H1 (cell line): Measurements from ENCODE around the gene ACCSL. TPM values are rescaled to one million over a fixed set of nuclear protein-coding genes. Genes with fewer than 3 reads are reported as not detected.

ENCODE experiments used
- CTCF ChIA-PET: fragments of 300-600 bp; sonication (Branson Sonifier 250); formaldehyde crosslinking; loops from one replicate; lab custom pipeline; 2021; ENCODE audit not compliant: partially characterized antibody; lab: Charles Lee
- POLR2A ChIA-PET: fragments of 300-600 bp; sonication (Branson Sonifier 250); formaldehyde crosslinking; loops from one replicate; lab custom pipeline; 2021; ENCODE audit warnings: inconsistent platforms; ENCODE audit not compliant: partially characterized antibody; lab: Charles Lee
- DNase-seq, 2 experiments: peaks; one replicate each; pipeline versions ENCODE4 v3.0.0 to v3.0.0-alpha.2; 2010 to 2022; ENCODE audit warnings: low spot score in 2 of 2, low read depth in 1 of 2, mixed read lengths in 1 of 2
- FAIRE-seq: peaks from 2 replicates; lab custom pipeline; 2011; peaks lifted over from hg19 to GRCh38; lab: Jason Lieb, UNC
- H2AFZ ChIP-seq: 2 replicates; pipeline ENCODE4 v1.8.1; 2012; ENCODE audit warnings: low read length, inconsistent platforms
- H2AK5ac ChIP-seq: 2 replicates; pipeline ENCODE4 v1.6.1; 2013; ENCODE audit warnings: low read depth, low read length
- H2BK120ac ChIP-seq: replicated peaks from 2 replicates; pipeline ENCODE3; 2013; ENCODE audit warnings: low read depth, low read length, inconsistent platforms
- H2BK12ac ChIP-seq: 2 replicates; pipeline ENCODE4 v1.6.1; 2013; ENCODE audit warnings: low read depth, low read length
- H2BK15ac ChIP-seq: 2 replicates; pipeline ENCODE4 v1.6.1; 2013; ENCODE audit warnings: low read length
- H2BK20ac ChIP-seq: 2 replicates; pipeline ENCODE4 v1.6.1; 2013; ENCODE audit warnings: low read length
- H2BK5ac ChIP-seq: 2 replicates; pipeline ENCODE4 v1.6.1; 2013; ENCODE audit warnings: low read depth, low read length
- H3K14ac ChIP-seq: 2 replicates; pipeline ENCODE4 v1.6.1; 2013; ENCODE audit warnings: inconsistent platforms; ENCODE audit not compliant: insufficient read length
- H3K18ac ChIP-seq: 2 replicates; pipeline ENCODE4 v1.6.1; 2013; ENCODE audit warnings: low read length; ENCODE audit errors: extremely low read depth
- H3K23ac ChIP-seq: 2 replicates; pipeline ENCODE4 v1.6.1; 2013; ENCODE audit warnings: inconsistent platforms; ENCODE audit not compliant: insufficient read length
- H3K23me2 ChIP-seq: 2 replicates; pipeline ENCODE4 v1.6.1; 2013; ENCODE audit warnings: low read depth, low read length
- H3K27ac ChIP-seq: 2 replicates; pipeline ENCODE4 v1.6.1; 2011; ENCODE audit warnings: low read depth, low read length, inconsistent platforms
- H3K27me3 ChIP-seq, 4 experiments: replicated peaks in 1 of 4; 1 replicate in 1 of 4; 2 replicates in 3 of 4; pipeline versions ENCODE4 v1.6.1 to v1.8.1; 2011 to 2013; ENCODE audit warnings: low read length in 3 of 4, mild to moderate bottlenecking in 3 of 4, inconsistent platforms in 2 of 4, mixed read lengths in 2 of 4, moderate library complexity in 1 of 4; ENCODE audit not compliant: control insufficient read depth in 3 of 4, insufficient read depth in 3 of 4; ENCODE audit errors: extremely low read depth in 1 of 4
- H3K36me3 ChIP-seq, 4 experiments: 2 replicates each; pipeline versions ENCODE4 v1.6.1 to v1.8.1; 2011 to 2013; ENCODE audit warnings: mild to moderate bottlenecking in 4 of 4, low read length in 3 of 4, moderate library complexity in 2 of 4, control low read depth in 1 of 4, inconsistent platforms in 1 of 4; ENCODE audit not compliant: insufficient read depth in 4 of 4, control insufficient read depth in 2 of 4
- H3K4ac ChIP-seq: replicated peaks from 2 replicates; pipeline ENCODE3; 2013; ENCODE audit warnings: low read length, low read depth, mixed read lengths, inconsistent platforms; ENCODE audit not compliant: insufficient read length
- H3K4me1 ChIP-seq, 4 experiments: replicated peaks in 1 of 4; 1 replicate in 1 of 4; 2 replicates in 3 of 4; pipeline versions ENCODE4 v1.6.1 to v1.8.1; 2011 to 2013; ENCODE audit warnings: low read length in 3 of 4, inconsistent platforms in 2 of 4, mixed read lengths in 1 of 4; ENCODE audit not compliant: insufficient read depth in 4 of 4, control insufficient read depth in 3 of 4
- H3K4me2 ChIP-seq, 2 experiments: 2 replicates each; pipeline versions ENCODE4 v1.6.1 to v1.8.1; 2011 to 2013; ENCODE audit warnings: low read depth in 2 of 2, low read length in 2 of 2, control low read depth in 1 of 2, inconsistent platforms in 1 of 2, mild to moderate bottlenecking in 1 of 2; ENCODE audit not compliant: insufficient read depth in 1 of 2
- H3K4me3 ChIP-seq, 4 experiments: fragments of 200-600, 300-600 bp in 1 of 4; sonication (generic), shearing (Covaris generic), sonication (Bioruptor Twin) in 1 of 4; 2 replicates each; pipeline versions ENCODE4 v1.5.1 to v1.8.1; 2011 to 2016; ENCODE audit warnings: low read length in 4 of 4, low read depth in 3 of 4, control low read depth in 2 of 4, inconsistent platforms in 2 of 4, mild to moderate bottlenecking in 2 of 4, mixed read lengths in 1 of 4, moderate library complexity in 1 of 4; ENCODE audit not compliant: insufficient read depth in 2 of 4; ENCODE audit errors: extremely low read depth in 1 of 4
- H3K56ac ChIP-seq: replicated peaks from 2 replicates; pipeline ENCODE3; 2013; ENCODE audit warnings: low read depth, mild to moderate bottlenecking, mixed read lengths, low read length, inconsistent platforms; ENCODE audit not compliant: insufficient read length
- H3K79me1 ChIP-seq: 2 replicates; pipeline ENCODE4 v1.6.1; 2013; ENCODE audit warnings: low read depth, low read length, control low read depth
- H3K79me2 ChIP-seq, 2 experiments: 2 replicates each; pipeline versions ENCODE4 v1.6.1 to v1.8.1; 2012 to 2013; ENCODE audit warnings: low read length in 2 of 2, mild to moderate bottlenecking in 2 of 2, inconsistent platforms in 1 of 2; ENCODE audit not compliant: insufficient read depth in 2 of 2, control insufficient read depth in 1 of 2
- H3K9ac ChIP-seq, 4 experiments: replicated peaks in 1 of 4; 1 replicate in 1 of 4; 2 replicates in 3 of 4; pipeline versions ENCODE4 v1.6.1 to v1.8.1; 2011 to 2013; ENCODE audit warnings: low read depth in 3 of 4, low read length in 3 of 4, control low read depth in 2 of 4, mild to moderate bottlenecking in 2 of 4, moderate library complexity in 2 of 4, inconsistent platforms in 1 of 4; ENCODE audit errors: extremely low read depth in 1 of 4
- H3K9me3 ChIP-seq, 2 experiments: 2 replicates each; pipeline versions ENCODE4 v1.6.1 to v1.8.1; 2012 to 2013; ENCODE audit warnings: mild to moderate bottlenecking in 2 of 2, moderate library complexity in 2 of 2, control low read depth in 1 of 2, inconsistent platforms in 1 of 2, low read depth in 1 of 2, low read length in 1 of 2, mixed read lengths in 1 of 2; ENCODE audit not compliant: insufficient read depth in 2 of 2
- H4K20me1 ChIP-seq, 2 experiments: replicated peaks in 1 of 2; 2 replicates each; pipeline versions ENCODE3 to v1.8.1; 2011 to 2013; ENCODE audit warnings: inconsistent platforms in 2 of 2, low read length in 2 of 2, mild to moderate bottlenecking in 1 of 2; ENCODE audit not compliant: insufficient read depth in 2 of 2, control insufficient read depth in 1 of 2
- H4K5ac ChIP-seq: 2 replicates; pipeline ENCODE4 v1.6.1; 2013; ENCODE audit warnings: low read length, low read depth, mixed read lengths, inconsistent platforms; ENCODE audit not compliant: insufficient read length
- H4K8ac ChIP-seq: 2 replicates; pipeline ENCODE4 v1.8.0; 2013; ENCODE audit warnings: mild to moderate bottlenecking, moderate library complexity, low read length, inconsistent platforms; ENCODE audit not compliant: insufficient read depth; ENCODE audit errors: extremely low read depth
- H4K91ac ChIP-seq: replicated peaks from 2 replicates; pipeline ENCODE3; 2013; ENCODE audit warnings: low read length, mixed read lengths, inconsistent platforms; ENCODE audit not compliant: insufficient read length
- CBX5 ChIP-seq: fragments of 300-800, 300-1000 bp; sonication (generic); IDR thresholded peaks from 2 replicates; pipeline ENCODE4 v1.7.1; 2016; ENCODE audit warnings: antibody characterized with exemption, low read length, low read depth
- CHD1 ChIP-seq: IDR thresholded peaks from 2 replicates; pipeline ENCODE4 v1.6.1; 2012; ENCODE audit warnings: low read depth, low read length, improper control_type of control experiment
- CREB1 ChIP-seq: IDR thresholded peaks from 2 replicates; pipeline ENCODE4 v1.6.1; 2012; ENCODE audit warnings: inconsistent platforms
- E2F6 ChIP-seq: IDR thresholded peaks from 2 replicates; pipeline ENCODE4 v1.6.1; 2012; ENCODE audit warnings: inconsistent platforms
- JUND ChIP-seq: IDR thresholded peaks from 2 replicates; pipeline ENCODE4 v1.6.1; 2011; ENCODE audit warnings: mild to moderate bottlenecking, improper control_type of control experiment, low read length
- RAD21 ChIP-seq, 2 experiments: IDR thresholded peaks in 1 of 2; conservative IDR thresholded peaks in 1 of 2; 2 replicates each; pipeline ENCODE4 v1.6.1; 2011; ENCODE audit warnings: low read depth in 2 of 2, low read length in 2 of 2, improper control_type of control experiment in 1 of 2, inconsistent platforms in 1 of 2, mild to moderate bottlenecking in 1 of 2, moderate library complexity in 1 of 2
- RFX5 ChIP-seq: IDR thresholded peaks from 2 replicates; pipeline ENCODE4 v1.6.1; 2011; ENCODE audit warnings: low read depth, low read length, improper control_type of control experiment, borderline replicate concordance
- SRF ChIP-seq: IDR thresholded peaks from 2 replicates; pipeline ENCODE4 v1.6.1; 2011; ENCODE audit warnings: mild to moderate bottlenecking, low read depth, low read length, moderate library complexity
- TBP ChIP-seq: IDR thresholded peaks from 2 replicates; pipeline ENCODE4 v1.6.1; 2011; ENCODE audit warnings: low read depth, low read length, improper control_type of control experiment
- WGBS, 2 experiments: shearing (Covaris generic) in 1 of 2; methylation state at CpG; one replicate each; pipeline versions ENCODE4 v1.1.6 to v1.1.7; 2013 to 2015; ENCODE audit warnings: low lambda C conversion rate in 2 of 2, mixed read lengths in 2 of 2, inconsistent platforms in 1 of 2, low coverage in 1 of 2, missing lambda C conversion rate in 1 of 2; ENCODE audit not compliant: insufficient replicate concordance in 2 of 2, insufficient coverage in 1 of 2, insufficient read length in 1 of 2; ENCODE audit errors: extremely low coverage in 1 of 2, missing lambda C conversion rate in 1 of 2; 5-methylcytosine and 5-hydroxymethylcytosine counted together
- polyA plus RNA-seq, 7 experiments: library from polyadenylated mRNA; depleted of rRNA in 3 of 7; stranded (reverse) in 5 of 7; unstranded in 2 of 7; fragments of >200 nt in 5 of 7; fragments of 200-250 nt in 2 of 7; gene quantifications; 1 replicate in 5 of 7; 2 replicates in 1 of 7; 4 replicates in 1 of 7; pipeline versions ENCODE4 v1.2.1 to v1.2.3, GENCODE V29; 2011 to 2013; ENCODE audit warnings: missing spikeins in 2 of 7, mixed read lengths in 2 of 7
- total RNA-seq: library from RNA; stranded (reverse); fragmentation: NEBNext Ultra II Directional; extraction: Animal tissue kit (Norgen Biotek cat#: 25700); gene quantifications from 2 replicates; pipeline ENCODE4 v1.2.1, GENCODE V29; 2021

ACCSL gene
- total and polyA plus RNA-seq, 2 of the 8 experiments (the other 6 are each of a cell fraction or from before 2014, with no cell fraction given) = not detected

GRCh38 chr11:44029977-44030911 is 17.5 kb upstream of the ACCSL start:
- Histone ChIP-seq H3K79me2 (no peaks in the 10 kb centered on the region), H4K5ac (no peak overlapping the region), H3K27me3 (no peaks in the 10 kb centered on the region), H2AFZ (peak overlapping the region; percentile 19; the same call in 1 of the 2 replicates), H3K23ac (no peak overlapping the region), H2AK5ac (no peak overlapping the region), H4K8ac (no peak overlapping the region), H3K9me3 (peaks cover 0 to 2% of the 10 kb centered on the region in 2 experiments; a peak in 1 of 4 replicates), H3K4me3 (peak overlapping the region in 1 of 4 experiments; percentile 31; a peak in 1 of 8 replicates), H3K79me1 (no peaks in the 10 kb centered on the region), H3K27ac (no peak overlapping the region), H3K56ac (no peak overlapping the region), H4K20me1 (no peaks in the 10 kb centered on the region), H3K4me1 (peaks cover 0 to 11% (median 4%) of the 10 kb centered on the region in 4 experiments; a peak in 6 of 7 replicates), H2BK20ac (no peak overlapping the region), H3K9ac (no peak overlapping the region), H3K23me2 (no peaks in the 10 kb centered on the region), H3K4me2 (peak overlapping the region; percentile 19 to 42; a peak in 3 of 4 replicates), H2BK12ac (no peak overlapping the region), H2BK15ac (no peak overlapping the region), H3K14ac (no peak overlapping the region), H3K18ac (no peak overlapping the region), H2BK120ac (peak overlapping the region; percentile 15), H4K91ac (no peak overlapping the region), H3K36me3 (no peaks in the 10 kb centered on the region), H3K4ac (no peak overlapping the region), H2BK5ac (no peak overlapping the region)
- no peak for TF ChIP-seq CBX5
- no peak for TF ChIP-seq JUND
- TF ChIP-seq CHD1 = no peak
- TF ChIP-seq RAD21 (IDR thresholded peaks at IDR 0.05 in 1 of 2, conservative IDR thresholded peaks at IDR 0.05 in 1 of 2; ENCODE audit: low read depth in 2 of 2, low read length in 2 of 2) = 0 out of 4 replicates have a peak, but pooled peaks of 1 of the 2 experiments have one; percentile 3
- TF ChIP-seq SRF = no peak
- TF ChIP-seq RFX5 = no peak
- TF ChIP-seq CREB1 = no peak
- no peak for TF ChIP-seq TBP
- TF ChIP-seq E2F6 = no peak
- peak in 1 of 2 experiments; percentile 45 for DNase-seq
- 24% methylated on average over 5 of the region's 5 CpGs; no CpG with 5 or more reads in 1 of the 2 experiments for WGBS, 2 experiments
- FAIRE-seq = no peak
- POLR2A ChIA-PET = interaction anchor here (0.6 to 0.9 kb wide), 2 partner anchors 28 to 1786 kb away, joined by 3 read pairs; no protein-coding TSS in a partner anchor
- CTCF ChIA-PET = interaction anchor here (0.7 to 5.7 kb wide), 5 partner anchors 38 to 479 kb away, joined by 3 to 43 read pairs (median 3); no protein-coding TSS in a partner anchor
